ENCODE results near the gene LTBP1. TPM values are rescaled to one million over a fixed set of nuclear protein-coding genes. Genes with fewer than 3 reads are reported as not detected.

Gene LTBP1
- polyA plus RNA-seq, 1 donor (not counting 4 experiments of a cell fraction or from before 2014, with no cell fraction given): 9.2 TPM

DNA sequence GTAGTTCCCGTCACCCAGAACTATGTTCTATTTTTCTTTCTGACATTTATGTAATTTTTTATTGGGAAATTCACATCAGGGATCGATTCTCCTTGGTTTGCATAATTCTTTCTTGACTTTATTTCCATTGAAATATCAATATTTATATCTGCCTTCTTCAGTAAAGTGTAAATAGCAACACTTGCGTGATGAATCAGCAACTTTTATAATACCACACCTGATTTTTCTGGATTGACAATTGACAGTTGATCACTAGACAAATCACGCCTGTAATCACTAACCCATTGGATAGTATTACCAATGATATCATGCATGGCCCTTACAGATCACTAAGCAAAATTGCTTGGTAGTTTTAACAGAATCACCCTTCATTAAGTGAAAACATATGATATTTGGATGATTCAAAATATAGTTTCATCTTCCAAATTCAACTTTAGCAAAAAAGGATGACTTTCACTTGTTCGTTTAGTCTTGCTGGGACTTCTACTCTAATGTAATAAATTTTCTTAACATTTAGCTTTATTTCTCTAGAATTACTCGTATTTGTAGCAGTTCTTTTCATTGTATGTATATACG, 390.7 kb downstream of the LTBP1 start:
- Histone ChIP-seq H3K4me2 (ENCODE audit: control insufficient read depth, extremely low read depth, insufficient read depth, low read depth, low read length) (no peak overlapping the region), H3K9ac (ENCODE audit: control insufficient read depth, extremely low read depth, insufficient read depth, low read length) (no peak overlapping the region), H3K27me3 (ENCODE audit: control insufficient read depth, extremely low read depth, insufficient read depth, low read length) (no peaks in the 10 kb centered on the region), H3K9me3 (ENCODE audit: control insufficient read depth, low read depth, low read length) (no peaks in the 10 kb centered on the region), H2AFZ (ENCODE audit: control insufficient read depth, low read length) (no peak overlapping the region), H3K79me2 (ENCODE audit: control insufficient read depth, insufficient read depth, low read length) (no peaks in the 10 kb centered on the region), H3K36me3 (ENCODE audit: control insufficient read depth in 2 of 2, extremely low read depth in 1 of 2, insufficient read depth in 2 of 2, low read length in 2 of 2) (no peaks in the 10 kb centered on the region), H3K4me3 (ENCODE audit: control insufficient read depth in 2 of 3, extremely low read depth in 1 of 3, insufficient read depth in 2 of 3, low read depth in 1 of 3, low read length in 3 of 3) (no peak overlapping the region), H3K9me1 (ENCODE audit: control insufficient read depth, extremely low read depth, insufficient read depth, low read length) (no peaks in the 10 kb centered on the region), H3K4me1 (ENCODE audit: control insufficient read depth, extremely low read depth, insufficient read depth, low read length) (no peaks in the 10 kb centered on the region), H3K27ac (ENCODE audit: control insufficient read depth, insufficient read depth, low read length) (no peak overlapping the region), H4K20me1 (ENCODE audit: control insufficient read depth, extremely low read depth, insufficient read depth, low read length) (no peaks in the 10 kb centered on the region)
- no peak for FAIRE-seq
- dilution Hi-C loops (cut with MboI; ENCODE audit: extremely low pct_ligation_motif_present, low sequenced_read_pairs): no loop called here
- TF ChIP-seq, protein P1, sequence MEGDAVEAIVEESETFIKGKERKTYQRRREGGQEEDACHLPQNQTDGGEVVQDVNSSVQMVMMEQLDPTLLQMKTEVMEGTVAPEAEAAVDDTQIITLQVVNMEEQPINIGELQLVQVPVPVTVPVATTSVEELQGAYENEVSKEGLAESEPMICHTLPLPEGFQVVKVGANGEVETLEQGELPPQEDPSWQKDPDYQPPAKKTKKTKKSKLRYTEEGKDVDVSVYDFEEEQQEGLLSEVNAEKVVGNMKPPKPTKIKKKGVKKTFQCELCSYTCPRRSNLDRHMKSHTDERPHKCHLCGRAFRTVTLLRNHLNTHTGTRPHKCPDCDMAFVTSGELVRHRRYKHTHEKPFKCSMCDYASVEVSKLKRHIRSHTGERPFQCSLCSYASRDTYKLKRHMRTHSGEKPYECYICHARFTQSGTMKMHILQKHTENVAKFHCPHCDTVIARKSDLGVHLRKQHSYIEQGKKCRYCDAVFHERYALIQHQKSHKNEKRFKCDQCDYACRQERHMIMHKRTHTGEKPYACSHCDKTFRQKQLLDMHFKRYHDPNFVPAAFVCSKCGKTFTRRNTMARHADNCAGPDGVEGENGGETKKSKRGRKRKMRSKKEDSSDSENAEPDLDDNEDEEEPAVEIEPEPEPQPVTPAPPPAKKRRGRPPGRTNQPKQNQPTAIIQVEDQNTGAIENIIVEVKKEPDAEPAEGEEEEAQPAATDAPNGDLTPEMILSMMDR (optimal IDR thresholded peaks at IDR 0.05 in 1 of 3, IDR thresholded peaks at IDR 0.05 in 1 of 3, conservative IDR thresholded peaks at IDR 0.05 in 1 of 3; ENCODE audit: extremely low read depth in 1 of 3, insufficient read depth in 2 of 3, low read length in 3 of 3): no peak
- TF ChIP-seq EZH2 (IDR thresholded peaks at IDR 0.05; ENCODE audit: low read length): no peak
- DNase-seq (ENCODE audit: low read depth, low spot score): no peak

DNA sequence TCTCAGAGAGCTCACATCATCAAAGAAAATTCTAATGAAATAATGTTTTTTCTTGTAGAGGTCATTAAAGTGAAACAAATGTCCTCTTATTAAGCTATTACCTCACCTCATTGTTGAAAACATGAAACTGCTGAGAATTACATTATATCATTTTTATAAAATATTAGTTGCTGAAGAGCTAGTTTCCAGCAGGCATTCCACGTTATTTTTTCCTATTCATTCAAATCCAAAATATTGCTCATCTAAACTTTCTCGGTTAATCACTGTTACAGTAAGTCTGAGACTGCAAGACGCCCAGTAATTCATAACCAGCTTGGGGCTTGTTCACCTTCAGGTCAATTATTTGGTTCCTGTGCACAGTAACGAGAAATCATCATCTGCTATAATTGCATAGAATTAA, 391.2 kb downstream of the LTBP1 start:
- H3K9me1 ChIP-seq (ENCODE audit: control insufficient read depth, extremely low read depth, insufficient read depth, low read length): no peaks in the 10 kb centered on the region
- TF ChIP-seq EZH2 (IDR thresholded peaks at IDR 0.05; ENCODE audit: low read length): no peak
- TF ChIP-seq, protein P1 (optimal IDR thresholded peaks at IDR 0.05 in 1 of 3, IDR thresholded peaks at IDR 0.05 in 1 of 3, conservative IDR thresholded peaks at IDR 0.05 in 1 of 3; ENCODE audit: extremely low read depth in 1 of 3, insufficient read depth in 2 of 3, low read length in 3 of 3): no peak
- no peak for DNase-seq (ENCODE audit: low read depth, low spot score)
- H3K4me1 ChIP-seq (ENCODE audit: control insufficient read depth, extremely low read depth, insufficient read depth, low read length): no peaks in the 10 kb centered on the region
- dilution Hi-C loops (cut with MboI; ENCODE audit: extremely low pct_ligation_motif_present, low sequenced_read_pairs): no loop called here
- no peaks in the 10 kb centered on the region for H3K9me3 ChIP-seq (ENCODE audit: control insufficient read depth, low read depth, low read length)
- FAIRE-seq: no peak
- H2AFZ ChIP-seq (ENCODE audit: control insufficient read depth, low read length): no peak overlapping the region
- H3K27ac ChIP-seq (ENCODE audit: control insufficient read depth, insufficient read depth, low read length): no peak overlapping the region
- no peaks in the 10 kb centered on the region for H3K27me3 ChIP-seq (ENCODE audit: control insufficient read depth, extremely low read depth, insufficient read depth, low read length)
- no peak overlapping the region for H3K9ac ChIP-seq (ENCODE audit: control insufficient read depth, extremely low read depth, insufficient read depth, low read length)
- no peak overlapping the region for H3K4me3 ChIP-seq (ENCODE audit: control insufficient read depth in 2 of 3, extremely low read depth in 1 of 3, insufficient read depth in 2 of 3, low read depth in 1 of 3, low read length in 3 of 3)
- H3K36me3 ChIP-seq (ENCODE audit: control insufficient read depth in 2 of 2, extremely low read depth in 1 of 2, insufficient read depth in 2 of 2, low read length in 2 of 2): no peaks in the 10 kb centered on the region
- H4K20me1 ChIP-seq (ENCODE audit: control insufficient read depth, extremely low read depth, insufficient read depth, low read length): no peaks in the 10 kb centered on the region
- no peak overlapping the region for H3K4me2 ChIP-seq (ENCODE audit: control insufficient read depth, extremely low read depth, insufficient read depth, low read depth, low read length)
- no peaks in the 10 kb centered on the region for H3K79me2 ChIP-seq (ENCODE audit: control insufficient read depth, insufficient read depth, low read length)

Measured in keratinocyte (primary cell).